ENCODE measurements around the gene FAM181B.

FAM181B gene

DNA sequence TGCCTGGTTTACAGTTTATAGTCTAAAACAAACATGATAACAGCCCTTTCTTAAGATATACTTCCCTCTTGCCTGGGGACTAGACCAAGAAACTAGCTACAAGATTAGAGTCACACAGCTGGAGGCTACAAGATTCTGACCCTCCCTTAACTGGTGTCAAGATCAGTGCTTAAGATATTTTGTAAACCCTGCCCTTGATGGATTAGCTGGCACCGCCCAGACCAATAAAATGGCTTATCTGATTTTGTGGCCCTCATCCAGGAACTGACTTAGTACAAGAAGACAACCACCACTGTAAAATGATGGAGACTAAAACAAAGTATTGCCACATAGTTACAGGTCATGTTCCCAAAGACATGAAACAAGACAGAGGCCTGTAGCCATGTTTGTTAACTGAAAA lies 53.4 kb downstream of the FAM181B start:
- DNase-seq = no peak
